Mucosa of rectum (tissue), 2 donors: ENCODE measurements around the gene CRTAC1.

Experiments used
- H3K27ac ChIP-seq, 2 donors: one replicate each; pipeline ENCODE4 v1.7.0; 2013; ENCODE audit warnings: inconsistent platforms in 2 of 2, low read depth in 2 of 2, low read length in 2 of 2
- H3K27me3 ChIP-seq, 2 donors: one replicate each; pipeline ENCODE4 v1.7.0; 2013; ENCODE audit warnings: low read length in 2 of 2; ENCODE audit not compliant: control insufficient read depth in 2 of 2, insufficient read depth in 2 of 2
- H3K36me3 ChIP-seq, 2 donors: one replicate each; pipeline ENCODE4 v1.7.0; 2013; ENCODE audit warnings: low read length in 2 of 2; ENCODE audit not compliant: control insufficient read depth in 2 of 2, insufficient read depth in 2 of 2
- H3K4me1 ChIP-seq, 2 donors: one replicate each; pipeline ENCODE4 v1.7.0; 2013; ENCODE audit warnings: low read length in 2 of 2, mild to moderate bottlenecking in 1 of 2; ENCODE audit not compliant: control insufficient read depth in 2 of 2, insufficient read depth in 2 of 2
- H3K4me3 ChIP-seq, 2 donors: one replicate each; pipeline ENCODE4 v1.7.0; 2013; ENCODE audit warnings: low read length in 2 of 2
- H3K9ac ChIP-seq, 2 donors: one replicate each; pipeline ENCODE4 v1.7.0; 2013; ENCODE audit warnings: low read length in 2 of 2, low read depth in 1 of 2, mild to moderate bottlenecking in 1 of 2
- H3K9me3 ChIP-seq, 2 donors: one replicate each; pipeline ENCODE4 v1.7.0; 2013; ENCODE audit warnings: low read length in 2 of 2; ENCODE audit not compliant: control insufficient read depth in 2 of 2
- donor health status: healthy.
- donor health status: Normal muscosa, but diverticular disease.

Gene CRTAC1

GRCh38 chr10:97820096-97820704, 210.2 kb downstream of the CRTAC1 start:
- Histone ChIP-seq H3K4me1 (no peaks in the 10 kb centered on the region), H3K4me3 (no peak overlapping the region), H3K9ac (no peak overlapping the region), H3K27ac (no peak overlapping the region), H3K9me3 (no peaks in the 10 kb centered on the region), H3K36me3 (no peaks in the 10 kb centered on the region), H3K27me3 (peaks cover 0 to 2% of the 10 kb centered on the region in 2 donors)

- Histone ChIP-seq H3K4me1 (no peaks in the 10 kb centered on the region), H3K27me3 (peaks cover 0 to 2% of the 10 kb centered on the region in 2 donors), H3K4me3 (no peak overlapping the region), H3K27ac (no peak overlapping the region), H3K9me3 (no peaks in the 10 kb centered on the region), H3K9ac (no peak overlapping the region), H3K36me3 (no peaks in the 10 kb centered on the region)
These were observed 211.8 kb downstream of the CRTAC1 start for GRCh38 chr10:97818572-97818971.

GRCh38 chr10:97816609-97817008, 213.8 kb downstream of the CRTAC1 start:
- no peak overlapping the region for H3K27ac ChIP-seq
- H3K36me3 ChIP-seq, result no peaks in the 10 kb centered on the region
- H3K27me3 ChIP-seq, result peaks cover 0 to 2% of the 10 kb centered on the region in 2 donors
- no peaks in the 10 kb centered on the region for H3K9me3 ChIP-seq
- no peak overlapping the region for H3K9ac ChIP-seq
- H3K4me1 ChIP-seq, result no peaks in the 10 kb centered on the region
- H3K4me3 ChIP-seq, result no peak overlapping the region
